Liver (tissue), 3 donors: ENCODE measurements around the gene INSYN1.

Source experiments
- HNF4A ChIP-seq, 2 donors: conservative IDR thresholded peaks; 2 replicates each; pipeline ENCODE4 v1.6.1; 2016; ENCODE audit warnings: antibody characterized with exemption in 2 of 2, mild to moderate bottlenecking in 2 of 2
- HNF4G ChIP-seq: IDR thresholded peaks from 2 replicates; pipeline ENCODE4 v1.6.1; 2016; ENCODE audit warnings: antibody characterized with exemption
- TAF1 ChIP-seq: conservative IDR thresholded peaks from 2 replicates; pipeline ENCODE4 v1.6.1; 2016; ENCODE audit warnings: antibody characterized with exemption, mild to moderate bottlenecking
- TF ChIP-seq, protein P1 (sequence below): fragments of 150-350 bp; IDR thresholded peaks from 2 replicates; pipeline ENCODE4 v1.5.1; 2017; ENCODE audit warnings: improper control_type of control experiment, low read depth, low read length; ENCODE audit not compliant: missing input control
- TF ChIP-seq, protein P2 (sequence below): IDR thresholded peaks from 2 replicates; pipeline ENCODE4 v1.6.1; 2016; ENCODE audit warnings: antibody characterized with exemption
- donor health status: healthy.
- donor health status: healthy.

GRCh38 chr15:73758461-73758860 is 5.3 kb upstream of the INSYN1 start:
- TF ChIP-seq, protein P1, sequence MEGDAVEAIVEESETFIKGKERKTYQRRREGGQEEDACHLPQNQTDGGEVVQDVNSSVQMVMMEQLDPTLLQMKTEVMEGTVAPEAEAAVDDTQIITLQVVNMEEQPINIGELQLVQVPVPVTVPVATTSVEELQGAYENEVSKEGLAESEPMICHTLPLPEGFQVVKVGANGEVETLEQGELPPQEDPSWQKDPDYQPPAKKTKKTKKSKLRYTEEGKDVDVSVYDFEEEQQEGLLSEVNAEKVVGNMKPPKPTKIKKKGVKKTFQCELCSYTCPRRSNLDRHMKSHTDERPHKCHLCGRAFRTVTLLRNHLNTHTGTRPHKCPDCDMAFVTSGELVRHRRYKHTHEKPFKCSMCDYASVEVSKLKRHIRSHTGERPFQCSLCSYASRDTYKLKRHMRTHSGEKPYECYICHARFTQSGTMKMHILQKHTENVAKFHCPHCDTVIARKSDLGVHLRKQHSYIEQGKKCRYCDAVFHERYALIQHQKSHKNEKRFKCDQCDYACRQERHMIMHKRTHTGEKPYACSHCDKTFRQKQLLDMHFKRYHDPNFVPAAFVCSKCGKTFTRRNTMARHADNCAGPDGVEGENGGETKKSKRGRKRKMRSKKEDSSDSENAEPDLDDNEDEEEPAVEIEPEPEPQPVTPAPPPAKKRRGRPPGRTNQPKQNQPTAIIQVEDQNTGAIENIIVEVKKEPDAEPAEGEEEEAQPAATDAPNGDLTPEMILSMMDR = no peak
- TF ChIP-seq HNF4A (conservative IDR thresholded peaks at IDR 0.05) = no peak
- no peak for TF ChIP-seq TAF1
- TF ChIP-seq HNF4G = no peak
- TF ChIP-seq, protein P2, sequence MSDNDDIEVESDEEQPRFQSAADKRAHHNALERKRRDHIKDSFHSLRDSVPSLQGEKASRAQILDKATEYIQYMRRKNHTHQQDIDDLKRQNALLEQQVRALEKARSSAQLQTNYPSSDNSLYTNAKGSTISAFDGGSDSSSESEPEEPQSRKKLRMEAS = no peak
